NCI-H1417 (cell line): ENCODE measurements around the gene OR7D2.

Experiments used
- DNase-seq, 3 experiments: peaks; one replicate each; lab custom pipeline; 2025; lab: John Stamatoyannopoulos, UW

OR7D2 gene

GRCh38 chr19:9205501-9206113 lies 26.8 kb downstream of the OR7D2 start:
- DNase-seq: peak; percentile 39 to 82 (median 76)

GRCh38 chr19:9219489-9219888 lies 40.7 kb downstream of the OR7D2 start, which contains the start of gene OR7D4:
Gene OR7D4 (minus strand): TSS chr19:9219589. CDS start chr19:9214837, 4,752 bp downstream.
- DNase-seq: no peak
